Measurements from ENCODE around the gene CD302.
"Not testable (repeated sequence)": the region's sequence is repeated elsewhere in the genome, so short reads cannot be mapped to it uniquely, and the experiment has no call there.

The CD302 gene

GRCh38 chr2:159786938-159787337 lies 11.1 kb downstream of the CD302 start:
- no peak for TF ChIP-seq JUND (IDR thresholded peaks at IDR 0.05; ENCODE audit: low read depth)
- DNase-seq (ENCODE audit: low read depth in 1 of 2, low spot score in 1 of 2) = no peak
- in situ Hi-C loops (cut with HindIII; ENCODE audit: low pct_unique_long_range_greater_than_20kb, low sequenced_read_pairs) = no loop called here

GRCh38 chr2:159785195-159785594 lies 12.8 kb downstream of the CD302 start:
- no peak for DNase-seq (ENCODE audit: low read depth in 1 of 2, low spot score in 1 of 2)
- TF ChIP-seq JUND (IDR thresholded peaks at IDR 0.05; ENCODE audit: low read depth) = no peak
- in situ Hi-C loops (cut with HindIII; ENCODE audit: low pct_unique_long_range_greater_than_20kb, low sequenced_read_pairs) = no loop called here

GRCh38 chr2:159784744-159785143 lies 13.3 kb downstream of the CD302 start:
- in situ Hi-C loops (cut with HindIII; ENCODE audit: low pct_unique_long_range_greater_than_20kb, low sequenced_read_pairs); DNase-seq (ENCODE audit: low read depth in 1 of 2, low spot score in 1 of 2): not testable (repeated sequence)

GRCh38 chr2:159783556-159783955 lies 14.5 kb downstream of the CD302 start:
- in situ Hi-C loops (cut with HindIII; ENCODE audit: low pct_unique_long_range_greater_than_20kb, low sequenced_read_pairs) = no loop called here
- TF ChIP-seq JUND (IDR thresholded peaks at IDR 0.05; ENCODE audit: low read depth) = no peak
- DNase-seq (ENCODE audit: low read depth in 1 of 2, low spot score in 1 of 2) = no peak

- in situ Hi-C loops (cut with HindIII; ENCODE audit: low pct_unique_long_range_greater_than_20kb, low sequenced_read_pairs) = no loop called here
- no peak for DNase-seq (ENCODE audit: low read depth in 1 of 2, low spot score in 1 of 2)
Measured at GRCh38 chr2:159776321-159776720, 21.7 kb downstream of the CD302 start.

GRCh38 chr2:159775021-159775420 lies 23.0 kb downstream of the CD302 start:
- in situ Hi-C loops (cut with HindIII; ENCODE audit: low pct_unique_long_range_greater_than_20kb, low sequenced_read_pairs) = no loop called here
- no peak for DNase-seq (ENCODE audit: low read depth in 1 of 2, low spot score in 1 of 2)
- no peak for TF ChIP-seq JUND (IDR thresholded peaks at IDR 0.05; ENCODE audit: low read depth)

More at GRCh38 chr2:159776321-159776720, 21.7 kb downstream of the CD302 start:
- TF ChIP-seq JUND (IDR thresholded peaks at IDR 0.05; ENCODE audit: low read depth) = no peak

GRCh38 chr2:159774370-159774990 lies 23.5 kb downstream of the CD302 start:
- in situ Hi-C loops (cut with HindIII; ENCODE audit: low pct_unique_long_range_greater_than_20kb, low sequenced_read_pairs) = no loop called here
- no peak for DNase-seq (ENCODE audit: low read depth in 1 of 2, low spot score in 1 of 2)
- TF ChIP-seq JUND (IDR thresholded peaks at IDR 0.05; ENCODE audit: low read depth) = no peak

DNA sequence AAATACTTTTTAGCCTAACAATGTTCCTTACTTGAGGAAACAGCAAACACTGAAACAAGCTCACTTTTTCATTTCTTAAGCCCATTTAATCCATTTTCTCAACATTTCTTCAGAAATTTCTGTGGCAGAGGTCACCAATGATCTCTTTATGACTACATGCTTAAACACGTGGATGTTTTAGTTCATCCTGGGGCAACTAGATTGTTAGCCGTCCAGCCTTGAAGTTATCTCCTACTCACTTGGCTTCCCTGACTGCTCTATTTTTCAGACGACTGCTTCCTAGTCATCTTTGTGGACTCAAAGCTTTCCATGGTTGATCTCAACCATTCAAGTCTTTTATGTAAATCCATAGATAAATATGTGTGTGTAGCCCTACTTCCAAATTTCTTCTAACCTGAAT lies 24.1 kb downstream of the CD302 start:
- DNase-seq (ENCODE audit: low read depth in 1 of 2, low spot score in 1 of 2) = no peak
- TF ChIP-seq JUND (IDR thresholded peaks at IDR 0.05; ENCODE audit: low read depth) = no peak
- in situ Hi-C loops (cut with HindIII; ENCODE audit: low pct_unique_long_range_greater_than_20kb, low sequenced_read_pairs) = no loop called here

- TF ChIP-seq JUND (IDR thresholded peaks at IDR 0.05; ENCODE audit: low read depth) = no peak
- DNase-seq (ENCODE audit: low read depth in 1 of 2, low spot score in 1 of 2) = no peak
Measured at GRCh38 chr2:159773426-159773825, 24.6 kb downstream of the CD302 start.

GRCh38 chr2:159769147-159769546 lies 28.9 kb downstream of the CD302 start:
- TF ChIP-seq JUND (IDR thresholded peaks at IDR 0.05; ENCODE audit: low read depth) = no peak
- no peak for DNase-seq (ENCODE audit: low read depth in 1 of 2, low spot score in 1 of 2)
- in situ Hi-C loops (cut with HindIII; ENCODE audit: low pct_unique_long_range_greater_than_20kb, low sequenced_read_pairs) = no loop called here

More at GRCh38 chr2:159773426-159773825, 24.6 kb downstream of the CD302 start:
- in situ Hi-C loops (cut with HindIII; ENCODE audit: low pct_unique_long_range_greater_than_20kb, low sequenced_read_pairs) = no loop called here

GRCh38 chr2:159762075-159762474 lies 35.9 kb downstream of the CD302 start:
- no peak for TF ChIP-seq JUND (IDR thresholded peaks at IDR 0.05; ENCODE audit: low read depth)
- in situ Hi-C loops (cut with HindIII; ENCODE audit: low pct_unique_long_range_greater_than_20kb, low sequenced_read_pairs) = no loop called here
- DNase-seq (ENCODE audit: low read depth in 1 of 2, low spot score in 1 of 2) = no peak

DNA sequence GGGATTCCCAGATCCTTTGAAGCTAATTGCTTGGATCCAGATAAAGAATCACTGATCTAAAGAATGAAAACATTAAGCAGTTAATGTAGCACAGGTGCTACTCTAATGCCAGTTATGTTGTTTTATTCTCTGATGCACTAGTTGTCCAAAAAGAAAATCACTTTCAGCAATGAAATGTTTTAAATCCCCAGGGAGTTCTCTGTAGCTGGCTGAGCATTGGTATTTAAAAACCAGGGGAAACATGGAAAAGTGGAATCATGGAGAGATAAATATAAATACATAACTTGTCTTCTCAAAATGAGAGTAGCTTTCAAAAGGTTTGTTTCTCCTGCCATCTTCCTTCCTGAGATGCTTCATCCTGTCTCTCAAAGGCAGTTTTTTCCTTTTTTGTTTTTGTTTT lies 37.7 kb downstream of the CD302 start:
- no peak for DNase-seq (ENCODE audit: low read depth in 1 of 2, low spot score in 1 of 2)
- TF ChIP-seq JUND (IDR thresholded peaks at IDR 0.05; ENCODE audit: low read depth) = no peak
- in situ Hi-C loops (cut with HindIII; ENCODE audit: low pct_unique_long_range_greater_than_20kb, low sequenced_read_pairs) = no loop called here

- TF ChIP-seq JUND (IDR thresholded peaks at IDR 0.05; ENCODE audit: low read depth) = no peak
- in situ Hi-C loops (cut with HindIII; ENCODE audit: low pct_unique_long_range_greater_than_20kb, low sequenced_read_pairs) = no loop called here
- DNase-seq (ENCODE audit: low read depth in 1 of 2, low spot score in 1 of 2) = no peak
Measured at GRCh38 chr2:159759577-159759976, 38.4 kb downstream of the CD302 start.

DNA sequence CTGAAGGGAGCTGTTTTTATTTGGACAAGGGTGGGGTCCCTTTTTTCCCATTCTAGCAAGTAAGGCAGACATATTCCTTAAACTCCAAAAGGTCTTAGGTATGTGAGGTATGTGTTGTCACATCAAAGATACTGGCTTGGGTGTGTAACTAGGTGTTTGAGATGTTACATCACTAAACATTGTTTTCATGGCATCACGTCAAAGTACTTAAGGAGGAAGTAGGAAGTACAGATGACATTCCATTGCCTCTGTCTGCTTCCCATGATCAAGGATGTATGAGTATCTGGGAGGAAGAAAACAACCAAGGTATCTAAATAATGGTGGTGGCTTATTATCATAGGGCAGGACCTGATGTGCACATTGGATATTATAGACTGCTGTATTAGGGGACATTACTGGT lies 39.3 kb downstream of the CD302 start:
- no peak for TF ChIP-seq JUND (IDR thresholded peaks at IDR 0.05; ENCODE audit: low read depth)
- in situ Hi-C loops (cut with HindIII; ENCODE audit: low pct_unique_long_range_greater_than_20kb, low sequenced_read_pairs) = no loop called here
- peak in 1 of 2 experiments; percentile 49 for DNase-seq (ENCODE audit: low read depth in 1 of 2, low spot score in 1 of 2)
